ENCODE data around the gene F13A1.

DNA sequence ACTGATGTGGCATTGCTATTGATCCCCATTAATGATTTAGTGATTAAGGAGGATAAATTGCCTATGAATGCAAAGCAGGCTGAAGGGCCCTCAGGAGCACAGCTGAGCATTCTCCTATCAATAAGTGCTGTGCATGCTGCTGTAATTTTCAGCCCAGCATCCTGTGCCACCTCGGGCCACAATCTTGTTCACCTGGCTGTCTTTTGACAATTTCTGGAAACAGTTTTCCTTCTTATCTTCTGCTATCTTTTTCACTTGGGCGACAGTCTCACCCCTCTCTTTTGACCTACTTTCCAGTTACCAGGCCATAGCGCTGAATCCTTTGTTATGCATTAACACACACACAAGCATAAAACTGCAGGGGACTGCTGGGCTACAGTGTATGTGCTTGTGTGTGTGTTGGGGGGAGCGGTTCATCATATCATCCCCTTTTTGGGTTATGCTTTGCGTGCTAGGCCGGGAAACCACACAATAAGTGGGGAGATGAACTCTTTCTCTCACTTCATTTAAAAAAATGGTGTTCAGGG is 60.2 kb downstream of the F13A1 start:
- TF ChIP-seq POLR2A (IDR thresholded peaks at IDR 0.05; ENCODE audit: low read length), result no peak
- no peak for TF ChIP-seq GATA1 (IDR thresholded peaks at IDR 0.05; ENCODE audit: low read depth, low read length)
